Esophagus muscularis mucosa (tissue), 4 donors: ENCODE results near the gene HAAO.

Experiments
- CTCF ChIP-seq, 3 experiments: fragments of 200-600 bp in 2 of 3; fragments of 450-650 bp in 1 of 3; sonication (generic) in 2 of 3; IDR thresholded peaks; one replicate each; pipeline ENCODE4 v1.5.1; 2017 to 2019; ENCODE audit warnings: antibody characterized with exemption in 3 of 3, mild to moderate bottlenecking in 2 of 3, moderate library complexity in 1 of 3
- EP300 ChIP-seq: sonication (generic); formaldehyde crosslinking; IDR thresholded peaks from one replicate; pipeline ENCODE4 v1.6.1; 2017; ENCODE audit warnings: antibody characterized with exemption
- POLR2A ChIP-seq: fragments of 450-650 bp; IDR thresholded peaks from one replicate; pipeline ENCODE4 v1.6.1; 2017; ENCODE audit warnings: antibody characterized with exemption, moderate library complexity, mild to moderate bottlenecking, low read depth
- POLR2AphosphoS5 ChIP-seq, 2 donors: sonication (generic); formaldehyde crosslinking; IDR thresholded peaks; one replicate each; pipeline ENCODE4 v1.6.1; 2017; ENCODE audit warnings: antibody characterized with exemption in 2 of 2

- TF ChIP-seq EP300 (no peak), CTCF (IDR thresholded peaks at IDR 0.05) (no peak), POLR2A (no peak), POLR2AphosphoS5 (IDR thresholded peaks at IDR 0.05) (no peak)
Measured at GRCh38 chr2:42762155-42762554, 30.2 kb downstream of the HAAO start.
